Kidney (tissue), 14 donors: ENCODE results near the gene SIGMAR1. TPM values are rescaled to one million over a fixed set of nuclear protein-coding genes. Genes with fewer than 3 reads are reported as not detected.

Experiments used
- DNase-seq, 5 donors: peaks; one replicate each; pipeline ENCODE4 v3.0.0-alpha.2; 2013 to 2020
- FAIRE-seq: peaks from 2 replicates; lab custom pipeline; 2012; peaks lifted over from hg19 to GRCh38; lab: Jason Lieb, UNC
- H3K27ac ChIP-seq, 2 donors: one replicate each; pipeline ENCODE4 v1.7.0; 2013; ENCODE audit warnings: low read depth in 2 of 2, low read length in 2 of 2, inconsistent platforms in 1 of 2
- H3K27me3 ChIP-seq: one replicate; pipeline ENCODE4 v1.7.1; 2013; ENCODE audit warnings: low read length, inconsistent platforms; ENCODE audit not compliant: control insufficient read depth, insufficient read depth
- H3K36me3 ChIP-seq, 3 donors: one replicate each; pipeline versions ENCODE4 v1.7.0 to v1.7.1; 2013; ENCODE audit warnings: low read length in 3 of 3, control low read depth in 1 of 3, inconsistent platforms in 1 of 3; ENCODE audit not compliant: insufficient read depth in 3 of 3, control insufficient read depth in 2 of 3
- H3K4me1 ChIP-seq, 3 donors: one replicate each; pipeline versions ENCODE4 v1.7.0 to v1.7.1; 2013; ENCODE audit warnings: low read length in 3 of 3, inconsistent platforms in 1 of 3, low read depth in 1 of 3; ENCODE audit not compliant: control insufficient read depth in 2 of 3, insufficient read depth in 2 of 3
- H3K4me3 ChIP-seq, 3 donors: one replicate each; pipeline versions ENCODE4 v1.7.0 to v1.8.1; 2013; ENCODE audit warnings: low read length in 3 of 3, control low read depth in 1 of 3, inconsistent platforms in 1 of 3
- H3K9ac ChIP-seq, 3 donors: one replicate each; pipeline versions ENCODE4 v1.7.0 to v1.7.1; 2013; ENCODE audit warnings: low read length in 3 of 3, control low read depth in 1 of 3, inconsistent platforms in 1 of 3
- H3K9me3 ChIP-seq, 3 donors: one replicate each; pipeline versions ENCODE4 v1.7.0 to v1.7.1; 2013; ENCODE audit warnings: low read length in 3 of 3, control low read depth in 1 of 3, inconsistent platforms in 1 of 3; ENCODE audit not compliant: control insufficient read depth in 2 of 3, insufficient read depth in 1 of 3
- intact Hi-C: fragments of 100-400 bp; cut with DNase I; formaldehyde crosslinking; loops from one replicate; pipeline ENCODE4 v1.11.1; 2022
- polyA plus RNA-seq: library from polyadenylated mRNA; stranded (reverse); fragments of 350-450 nt; fragmentation: Illumina TruSeq; extraction: RNeasy Lipid Tissue Mini Kit (QIAGEN cat#74804); gene quantifications from one replicate; pipeline ENCODE4 v1.2.3, GENCODE V29; 2014; ENCODE audit warnings: low read depth, low replicate concordance; ENCODE audit not compliant: insufficient read depth
- total RNA-seq: library from RNA; stranded (reverse); fragmentation: NEBNext Ultra II Directional; extraction: Animal tissue kit (Norgen Biotek cat#: 25700); gene quantifications from one replicate; pipeline ENCODE4 v1.2.1, GENCODE V29; 2021
- TF ChIP-seq, protein P1 (sequence below): IDR thresholded peaks from 3 replicates; pipeline ENCODE4 v1.5.1; 2012; ENCODE audit warnings: mild to moderate bottlenecking, moderate library complexity, borderline replicate concordance; ENCODE audit not compliant: insufficient read depth; ENCODE audit errors: extremely low read depth
- donor health status: control.
- donor health status: control.
- donor health status: control.
- donor health status: control.
- donor health status: control.
- donor health status: DM: yes; HTN: yes; CAD: no.
- donor health status: Normal renal cell carcinoma (clear cell type).

SIGMAR1 gene
- total and polyA plus RNA-seq, 2 donors from 2014 or later, result 40.6 to 43.3 TPM

DNA sequence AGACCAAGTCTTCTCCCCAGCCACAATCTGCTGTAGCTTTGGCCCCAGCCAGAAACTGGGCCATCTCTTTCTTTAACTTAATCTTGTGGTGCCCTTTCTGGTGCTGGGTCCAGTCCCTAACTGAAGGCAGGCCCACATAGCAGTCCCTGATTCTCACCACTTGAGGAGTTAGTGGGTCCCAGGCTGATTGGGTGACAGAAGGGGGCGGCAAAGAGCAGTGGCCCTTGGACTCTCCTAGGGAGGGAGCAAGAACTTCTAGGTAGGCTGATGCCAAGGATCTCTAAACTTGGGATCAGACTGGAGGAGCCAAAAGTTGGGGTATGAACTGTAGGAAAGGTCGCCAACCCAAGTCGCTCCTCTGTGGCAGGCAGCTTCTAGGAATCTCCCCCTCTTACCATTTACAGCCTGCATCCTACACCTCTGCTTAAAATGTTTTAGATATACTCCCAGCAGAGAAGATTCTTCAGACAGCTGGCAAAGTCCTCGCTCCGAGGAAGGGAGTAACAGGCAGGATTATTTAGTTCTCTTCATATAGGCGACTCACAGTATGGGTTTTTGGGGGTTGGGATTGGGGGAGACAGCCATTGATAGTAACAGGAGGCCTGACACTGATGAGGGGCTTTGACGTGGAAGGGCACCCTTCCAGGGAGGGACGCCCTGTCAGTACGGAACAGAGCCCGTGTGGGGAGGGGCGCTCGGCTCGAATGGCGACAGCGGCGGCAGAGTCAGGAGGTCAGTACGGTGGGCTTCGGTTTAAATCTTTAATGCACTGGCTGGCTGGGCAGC is 26.9 kb upstream of the SIGMAR1 start:
- H3K9ac ChIP-seq, result peak overlapping the region in 1 of 3 donors; percentile 52

DNA sequence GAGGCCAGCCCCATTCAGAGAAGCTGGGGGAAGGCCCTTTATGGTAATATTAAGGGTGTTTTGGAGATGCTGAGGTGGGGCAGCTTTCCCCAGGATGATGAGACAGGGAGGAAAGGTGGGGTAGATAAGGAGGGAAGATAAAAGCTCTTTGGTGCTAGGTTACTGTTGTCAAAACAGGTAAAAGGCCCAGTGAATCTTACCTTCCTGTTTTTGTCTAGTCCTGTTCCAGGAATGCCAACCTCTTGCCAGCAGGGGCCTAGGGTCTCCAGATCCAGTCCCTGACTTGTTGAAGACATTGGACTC is 25.7 kb upstream of the SIGMAR1 start:
- DNase-seq, result no peak
- Histone ChIP-seq H3K4me3 (no peak overlapping the region), H3K4me1 (peaks cover 0 to 2% (median 0%) of the 10 kb centered on the region in 3 donors), H3K9ac (no peak overlapping the region), H3K27ac (no peak overlapping the region), H3K27me3 (no peaks in the 10 kb centered on the region), H3K9me3 (no peaks in the 10 kb centered on the region), H3K36me3 (peaks cover 0 to 4% (median 0%) of the 10 kb centered on the region in 3 donors)
- intact Hi-C loops, result no loop called here
- FAIRE-seq, result no peak
- TF ChIP-seq, protein P1, sequence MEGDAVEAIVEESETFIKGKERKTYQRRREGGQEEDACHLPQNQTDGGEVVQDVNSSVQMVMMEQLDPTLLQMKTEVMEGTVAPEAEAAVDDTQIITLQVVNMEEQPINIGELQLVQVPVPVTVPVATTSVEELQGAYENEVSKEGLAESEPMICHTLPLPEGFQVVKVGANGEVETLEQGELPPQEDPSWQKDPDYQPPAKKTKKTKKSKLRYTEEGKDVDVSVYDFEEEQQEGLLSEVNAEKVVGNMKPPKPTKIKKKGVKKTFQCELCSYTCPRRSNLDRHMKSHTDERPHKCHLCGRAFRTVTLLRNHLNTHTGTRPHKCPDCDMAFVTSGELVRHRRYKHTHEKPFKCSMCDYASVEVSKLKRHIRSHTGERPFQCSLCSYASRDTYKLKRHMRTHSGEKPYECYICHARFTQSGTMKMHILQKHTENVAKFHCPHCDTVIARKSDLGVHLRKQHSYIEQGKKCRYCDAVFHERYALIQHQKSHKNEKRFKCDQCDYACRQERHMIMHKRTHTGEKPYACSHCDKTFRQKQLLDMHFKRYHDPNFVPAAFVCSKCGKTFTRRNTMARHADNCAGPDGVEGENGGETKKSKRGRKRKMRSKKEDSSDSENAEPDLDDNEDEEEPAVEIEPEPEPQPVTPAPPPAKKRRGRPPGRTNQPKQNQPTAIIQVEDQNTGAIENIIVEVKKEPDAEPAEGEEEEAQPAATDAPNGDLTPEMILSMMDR, result no peak

More for the DNA sequence above, 26.9 kb upstream of the SIGMAR1 start:
- Histone ChIP-seq H3K27ac (peak overlapping the region; percentile 73 to 76), H3K27me3 (no peaks in the 10 kb centered on the region), H3K36me3 (peaks cover 0 to 4% (median 0%) of the 10 kb centered on the region in 3 donors), H3K4me1 (peaks cover 0 to 2% (median 0%) of the 10 kb centered on the region in 3 donors), H3K4me3 (peak overlapping the region; percentile 17 to 76 (median 65)), H3K9me3 (no peaks in the 10 kb centered on the region)
- TF ChIP-seq, protein P1, result peak; percentile 85
- intact Hi-C loops, result no loop called here
- DNase-seq, result peak; percentile 82 to 91 (median 87)
- FAIRE-seq, result no peak

DNA sequence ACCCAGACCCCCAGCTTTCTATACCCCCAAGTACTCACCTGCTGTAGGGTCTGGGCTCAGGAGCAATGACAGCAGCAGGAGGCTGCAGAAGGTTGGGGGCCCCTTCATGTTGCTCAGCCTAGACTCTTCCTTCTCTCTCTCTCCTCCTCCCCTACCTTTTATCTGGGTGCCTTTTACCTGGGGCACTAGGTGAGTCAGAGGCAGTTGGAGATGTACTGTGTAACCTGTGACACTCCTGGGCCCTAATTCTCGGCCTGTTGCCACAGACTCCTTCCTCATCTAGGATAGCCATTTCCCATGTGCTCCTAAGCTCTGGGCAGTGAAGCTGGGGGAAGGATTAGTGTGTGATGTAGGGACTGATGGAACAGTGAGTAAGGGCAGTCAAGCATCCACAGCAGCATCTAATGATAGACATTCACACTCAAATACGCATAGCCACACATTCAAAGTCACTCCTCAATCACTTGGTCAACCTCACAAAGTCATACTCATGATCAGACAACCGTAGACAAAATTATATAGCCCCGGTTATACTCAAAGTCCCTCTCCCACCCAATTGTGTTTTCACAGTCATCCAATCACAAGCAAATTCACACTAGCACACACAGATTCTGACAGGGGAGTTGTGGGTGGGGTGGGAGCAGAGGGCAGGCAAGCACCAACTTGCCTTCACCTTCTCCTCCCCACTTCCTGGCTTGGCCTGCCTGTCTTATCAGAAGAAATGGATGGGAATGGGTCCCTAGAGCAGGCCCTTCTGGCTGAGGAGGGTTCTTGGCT is 25.1 kb upstream of the SIGMAR1 start, which contains the start of gene CCL27:
Gene CCL27, minus strand, starts transcription at position 132 of the 777 bp plus-strand sequence. Its CDS starts 24 bp downstream, at position 108.
- Histone ChIP-seq H3K9ac (no peak within 1 kb of the TSS), H3K36me3 (peaks cover 0 to 4% (median 0%) of the 10 kb centered on the region in 3 donors), H3K9me3 (no peaks in the 10 kb centered on the region), H3K27me3 (no peaks in the 10 kb centered on the region), H3K4me1 (peaks cover 0 to 2% (median 0%) of the 10 kb centered on the region in 3 donors), H3K27ac (no peak within 1 kb of the TSS), H3K4me3 (no peak within 1 kb of the TSS)
- DNase-seq (no peak), FAIRE-seq (no peak)
- TF ChIP-seq, protein P1, result no peak
- intact Hi-C loops, result no loop called here
